Mucosa of descending colon (tissue), 3 donors: ENCODE results near the gene ZNF692. TPM values are rescaled to one million over a fixed set of nuclear protein-coding genes. Genes with fewer than 3 reads are reported as not detected.

Experiments
- ATAC-seq: fragments of 200-7000 bp; cut with Tn5 transposase; one replicate; pipeline ENCODE4 v1.9.1; 2020; ENCODE audit warnings: mild to moderate bottlenecking, moderate library complexity
- DNase-seq, 3 donors: peaks; one replicate each; pipeline ENCODE4 v3.0.0-alpha.2; 2020
- H3K36me3 ChIP-seq: fragments of 200-600 bp; one replicate; pipeline ENCODE4 v1.8.0; 2021; ENCODE audit warnings: low read depth, mild to moderate bottlenecking
- H3K4me1 ChIP-seq: fragments of 200-600 bp; one replicate; pipeline ENCODE4 v1.8.0; 2021; ENCODE audit warnings: low read depth, mild to moderate bottlenecking
- H3K4me3 ChIP-seq: fragments of 200-600 bp; one replicate; pipeline ENCODE4 v1.8.0; 2021; ENCODE audit warnings: mild to moderate bottlenecking
- H3K9me3 ChIP-seq: fragments of 200-600 bp; one replicate; pipeline ENCODE4 v1.8.0; 2021; ENCODE audit warnings: mild to moderate bottlenecking
- intact Hi-C, 2 donors: fragments of 100-400 bp; cut with DNase I in 1 of 2; cut with micrococcal nuclease in 1 of 2; formaldehyde crosslinking; loops; one replicate each; pipeline versions ENCODE4 v1.11.0 to v1.11.1; 2022; cut with DNase I, micrococcal nuclease
- total RNA-seq, 3 donors: library from RNA; stranded (reverse); fragmentation: NEBNext Ultra II Directional in 2 of 3; extraction: Animal tissue kit (Norgen Biotek cat#: 25700) in 2 of 3; gene quantifications; one replicate each; pipeline versions ENCODE4 v1.2.1 to v1.2.4, GENCODE V29; 2021 to 2023
- TF ChIP-seq, protein P1 (sequence below): fragments of 200-600 bp; IDR thresholded peaks from one replicate; pipeline ENCODE4 v1.8.0; 2022; ENCODE audit warnings: antibody characterized with exemption, mild to moderate bottlenecking
- donor health status: DM: no; HTN: no; CAD: no; lungs with moderate emphysema.
- donor health status: DM: no; HTN: no; CAD: no.
- donor health status: DM: no; HTN: yes; CAD: no.

The ZNF692 gene
- total RNA-seq, 3 donors from 2014 or later: 26.7 to 51.7 (median 43.6) TPM

DNA sequence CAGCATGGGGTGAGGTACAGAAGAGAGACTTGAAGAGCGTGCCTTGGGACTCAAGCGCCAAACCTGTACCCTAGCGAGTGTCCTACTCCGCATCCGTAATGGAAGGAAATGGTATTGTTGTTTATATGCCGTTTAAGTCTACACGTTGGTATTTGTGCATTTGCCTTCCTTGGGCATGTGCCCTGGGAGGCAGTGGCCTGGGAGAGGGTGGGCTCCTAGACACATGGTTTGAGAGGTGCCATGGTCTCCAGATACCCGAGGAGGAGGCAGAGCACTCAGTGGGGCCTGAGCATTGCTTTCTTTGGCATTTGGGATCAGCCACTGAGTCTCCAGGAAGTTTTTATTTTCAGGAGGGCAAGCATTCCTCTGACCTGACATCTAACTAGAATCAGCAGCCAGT is 14.4 kb downstream of the ZNF692 start:
- intact Hi-C loops: no loop called here
- Histone ChIP-seq H3K36me3 (peaks cover 15% of the 10 kb centered on the region), H3K4me3 (no peak overlapping the region), H3K4me1 (peaks cover under 1% of the 10 kb centered on the region), H3K9me3 (no peaks in the 10 kb centered on the region)
- TF ChIP-seq, protein P1, sequence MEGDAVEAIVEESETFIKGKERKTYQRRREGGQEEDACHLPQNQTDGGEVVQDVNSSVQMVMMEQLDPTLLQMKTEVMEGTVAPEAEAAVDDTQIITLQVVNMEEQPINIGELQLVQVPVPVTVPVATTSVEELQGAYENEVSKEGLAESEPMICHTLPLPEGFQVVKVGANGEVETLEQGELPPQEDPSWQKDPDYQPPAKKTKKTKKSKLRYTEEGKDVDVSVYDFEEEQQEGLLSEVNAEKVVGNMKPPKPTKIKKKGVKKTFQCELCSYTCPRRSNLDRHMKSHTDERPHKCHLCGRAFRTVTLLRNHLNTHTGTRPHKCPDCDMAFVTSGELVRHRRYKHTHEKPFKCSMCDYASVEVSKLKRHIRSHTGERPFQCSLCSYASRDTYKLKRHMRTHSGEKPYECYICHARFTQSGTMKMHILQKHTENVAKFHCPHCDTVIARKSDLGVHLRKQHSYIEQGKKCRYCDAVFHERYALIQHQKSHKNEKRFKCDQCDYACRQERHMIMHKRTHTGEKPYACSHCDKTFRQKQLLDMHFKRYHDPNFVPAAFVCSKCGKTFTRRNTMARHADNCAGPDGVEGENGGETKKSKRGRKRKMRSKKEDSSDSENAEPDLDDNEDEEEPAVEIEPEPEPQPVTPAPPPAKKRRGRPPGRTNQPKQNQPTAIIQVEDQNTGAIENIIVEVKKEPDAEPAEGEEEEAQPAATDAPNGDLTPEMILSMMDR: no peak
- DNase-seq: no peak
- ATAC-seq: no peak

GRCh38 chr1:248843687-248844086 is 15.2 kb downstream of the ZNF692 start:
- H3K4me3 ChIP-seq: no peak overlapping the region
- intact Hi-C loops: no loop called here
- ATAC-seq: no peak
- H3K36me3 ChIP-seq: peaks cover 9% of the 10 kb centered on the region
- peaks cover 4% of the 10 kb centered on the region for H3K4me1 ChIP-seq
- DNase-seq: no peak
- TF ChIP-seq, protein P1: no peak
- no peaks in the 10 kb centered on the region for H3K9me3 ChIP-seq

GRCh38 chr1:248842781-248843331 is 16.0 kb downstream of the ZNF692 start:
- H3K36me3 ChIP-seq: peaks cover under 1% of the 10 kb centered on the region
- intact Hi-C loops: no loop called here
- TF ChIP-seq, protein P1: no peak
- H3K4me3 ChIP-seq: no peak overlapping the region
- ATAC-seq (no peak), DNase-seq (no peak)
- H3K9me3 ChIP-seq: no peaks in the 10 kb centered on the region
- H3K4me1 ChIP-seq: peaks cover 4% of the 10 kb centered on the region

DNA sequence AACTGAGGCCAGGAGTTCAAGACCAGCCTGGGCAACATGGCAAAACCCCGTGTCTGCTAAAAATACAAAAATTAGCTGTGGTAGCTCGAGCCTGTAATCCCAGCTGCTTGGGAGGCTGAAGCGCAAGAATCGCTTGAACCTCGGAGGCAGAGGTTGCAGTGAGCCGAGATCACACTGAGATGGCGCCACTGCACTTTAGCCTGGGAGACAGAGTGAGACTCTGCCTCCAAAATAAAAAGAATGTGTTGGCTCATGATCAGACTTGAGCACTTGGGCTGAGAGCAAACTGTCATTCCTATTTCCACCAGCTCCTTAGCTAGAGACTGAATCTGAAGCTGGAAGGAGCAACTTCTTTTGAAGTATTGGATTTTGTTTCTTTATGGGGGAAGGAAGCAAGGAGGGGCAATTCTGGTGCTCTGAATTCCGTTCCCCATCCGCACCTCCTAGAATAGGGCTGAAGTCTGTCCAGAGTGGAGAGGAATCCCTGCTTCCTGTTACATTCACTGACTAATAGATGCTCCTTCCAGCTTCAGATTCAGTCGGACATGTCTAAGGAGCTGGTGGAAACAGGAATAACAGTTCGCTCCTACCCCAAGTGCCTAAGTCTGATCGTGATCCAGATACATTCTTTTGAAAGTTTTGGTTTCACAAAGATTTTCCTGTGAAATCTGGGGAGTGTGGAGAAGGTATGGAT is 17.0 kb downstream of the ZNF692 start:
- TF ChIP-seq, protein P1: no peak
- intact Hi-C loops: no loop called here
- Histone ChIP-seq H3K4me1 (peaks cover 10% of the 10 kb centered on the region), H3K36me3 (no peaks in the 10 kb centered on the region), H3K9me3 (no peaks in the 10 kb centered on the region), H3K4me3 (no peak overlapping the region)
- peak in 2 of 3 donors; percentile 43 to 51 for DNase-seq
- ATAC-seq: no peak

GRCh38 chr1:248840946-248841345 is 17.9 kb downstream of the ZNF692 start:
- TF ChIP-seq, protein P1: no peak
- no peak for ATAC-seq

More at GRCh38 chr1:248840946-248841345, 17.9 kb downstream of the ZNF692 start:
- no peaks in the 10 kb centered on the region for H3K36me3 ChIP-seq
- H3K4me3 ChIP-seq: no peak overlapping the region
- no peaks in the 10 kb centered on the region for H3K9me3 ChIP-seq
- peaks cover 10% of the 10 kb centered on the region for H3K4me1 ChIP-seq
- no peak for DNase-seq
- intact Hi-C loops: no loop called here
